ENCODE results near the gene ESCO1. TPM values are rescaled to one million over a fixed set of nuclear protein-coding genes. Genes with fewer than 3 reads are reported as not detected.
"Not testable (repeated sequence)": the region's sequence is repeated elsewhere in the genome, so short reads cannot be mapped to it uniquely, and the experiment has no call there.

The ESCO1 gene
- total and polyA plus RNA-seq, 10 donors, result 13.5 to 35.0 (median 19.9) TPM

DNA sequence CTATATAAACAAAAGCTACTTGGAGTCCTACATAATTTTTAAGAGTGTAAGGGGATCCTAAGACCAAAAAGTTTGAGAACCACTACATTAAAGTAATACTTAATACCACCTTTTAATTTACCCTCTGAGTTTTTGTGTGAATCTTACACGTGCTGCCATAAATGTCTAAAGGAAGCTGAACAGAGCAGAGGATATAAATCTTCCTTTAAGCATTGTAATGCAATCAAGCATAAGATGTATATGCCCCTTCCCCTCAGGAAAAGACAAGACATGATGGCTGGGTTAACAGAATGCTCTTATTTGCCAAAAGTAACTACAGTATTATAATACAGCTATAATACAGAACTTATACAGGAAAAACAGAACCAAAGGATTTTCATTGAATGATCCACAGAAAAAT lies 2.9 kb downstream of the ESCO1 start:
- WGBS, 5 donors, result 23 to 46% (median 37%) methylated on average over 1 of the region's 1 CpG
- intact Hi-C loops (cut with DNase I; ENCODE audit: low total_unique reads), result no loop called here
- Histone ChIP-seq H3K4me3 (no peak overlapping the region), H3K4me1 (peaks cover 10 to 65% (median 50%) of the 10 kb centered on the region in 6 donors), H3K27me3 (replicated peaks in 1 of 7) (no peaks in the 10 kb centered on the region), H3K36me3 (peaks cover 0 to under 1% (median 0%) of the 10 kb centered on the region in 6 donors), H3K27ac (no peak overlapping the region), H3K9me3 (no peaks in the 10 kb centered on the region)
- no peak for TF ChIP-seq POLR2AphosphoS5 (IDR thresholded peaks at IDR 0.05)
- no peak for TF ChIP-seq POLR2A (IDR thresholded peaks at IDR 0.05)
- TF ChIP-seq, protein P1, sequence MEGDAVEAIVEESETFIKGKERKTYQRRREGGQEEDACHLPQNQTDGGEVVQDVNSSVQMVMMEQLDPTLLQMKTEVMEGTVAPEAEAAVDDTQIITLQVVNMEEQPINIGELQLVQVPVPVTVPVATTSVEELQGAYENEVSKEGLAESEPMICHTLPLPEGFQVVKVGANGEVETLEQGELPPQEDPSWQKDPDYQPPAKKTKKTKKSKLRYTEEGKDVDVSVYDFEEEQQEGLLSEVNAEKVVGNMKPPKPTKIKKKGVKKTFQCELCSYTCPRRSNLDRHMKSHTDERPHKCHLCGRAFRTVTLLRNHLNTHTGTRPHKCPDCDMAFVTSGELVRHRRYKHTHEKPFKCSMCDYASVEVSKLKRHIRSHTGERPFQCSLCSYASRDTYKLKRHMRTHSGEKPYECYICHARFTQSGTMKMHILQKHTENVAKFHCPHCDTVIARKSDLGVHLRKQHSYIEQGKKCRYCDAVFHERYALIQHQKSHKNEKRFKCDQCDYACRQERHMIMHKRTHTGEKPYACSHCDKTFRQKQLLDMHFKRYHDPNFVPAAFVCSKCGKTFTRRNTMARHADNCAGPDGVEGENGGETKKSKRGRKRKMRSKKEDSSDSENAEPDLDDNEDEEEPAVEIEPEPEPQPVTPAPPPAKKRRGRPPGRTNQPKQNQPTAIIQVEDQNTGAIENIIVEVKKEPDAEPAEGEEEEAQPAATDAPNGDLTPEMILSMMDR (IDR thresholded peaks at IDR 0.05 in 8 of 11, conservative IDR thresholded peaks at IDR 0.05 in 3 of 11), result no peak
- DNase-seq, result no peak

- 81 to 96% (median 85%) methylated on average over 3 to 7 of the region's 7 CpGs for WGBS, 5 donors
- H3K9me3 ChIP-seq, result no peaks in the 10 kb centered on the region
- no peaks in the 10 kb centered on the region for H3K27me3 ChIP-seq (replicated peaks in 1 of 7)
- no peak overlapping the region for H3K27ac ChIP-seq
- peaks cover 0 to 18% (median 0%) of the 10 kb centered on the region in 6 donors for H3K36me3 ChIP-seq
- H3K4me3 ChIP-seq, result no peak overlapping the region
- TF ChIP-seq POLR2A (IDR thresholded peaks at IDR 0.05) (no peak), POLR2AphosphoS5 (IDR thresholded peaks at IDR 0.05) (no peak)
- TF ChIP-seq, protein P1 (IDR thresholded peaks at IDR 0.05 in 8 of 11, conservative IDR thresholded peaks at IDR 0.05 in 3 of 11), result no peak
- H3K4me1 ChIP-seq, result peaks cover 3 to 43% (median 23%) of the 10 kb centered on the region in 6 donors
- DNase-seq, result no peak
- intact Hi-C loops (cut with DNase I; ENCODE audit: low total_unique reads), result no loop called here
These were observed 6.8 kb downstream of the ESCO1 start for GRCh38 chr18:21593540-21594257.

GRCh38 chr18:21592361-21592760 lies 8.1 kb downstream of the ESCO1 start:
- H3K9me3 ChIP-seq; H3K4me3 ChIP-seq; H3K27ac ChIP-seq; H3K27me3 ChIP-seq (replicated peaks in 1 of 7); DNase-seq; intact Hi-C loops (cut with DNase I; ENCODE audit: low total_unique reads): not testable (repeated sequence)
- Histone ChIP-seq H3K4me1 (peaks cover 0 to 30% (median 10%) of the 10 kb centered on the region in 6 donors), H3K36me3 (peaks cover 0 to 18% (median 0%) of the 10 kb centered on the region in 6 donors)
- 95 to 100% (median 97%) methylated on average over 12 to 23 of the region's 33 CpGs; no CpG with 5 or more reads in 1 of the 5 donors for WGBS, 5 donors

DNA sequence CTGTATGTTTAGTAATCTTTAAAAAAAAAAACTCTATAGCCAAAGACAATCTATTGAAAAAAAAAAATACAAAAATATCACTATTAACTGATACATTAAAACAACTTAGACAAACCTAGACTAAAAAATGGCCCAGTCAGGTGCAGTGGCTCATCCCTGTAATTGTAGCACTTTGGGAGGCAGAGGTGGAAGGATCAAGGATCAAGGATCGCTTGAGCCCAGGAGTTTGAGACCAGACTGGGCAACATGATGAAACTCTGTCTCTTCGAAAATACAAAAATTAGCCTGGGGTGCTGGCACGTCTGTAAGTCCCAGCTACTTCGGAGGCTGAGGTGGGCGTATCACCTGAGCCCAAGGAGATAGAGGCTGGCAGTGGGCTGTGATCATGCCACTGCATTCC lies 16.1 kb downstream of the ESCO1 start:
- intact Hi-C loops (cut with DNase I; ENCODE audit: low total_unique reads), result no loop called here
- WGBS, 5 donors, result 93 to 97% (median 95%) methylated on average over 5 of the region's 5 CpGs
- TF ChIP-seq POLR2AphosphoS5 (IDR thresholded peaks at IDR 0.05) (no peak), POLR2A (IDR thresholded peaks at IDR 0.05) (no peak)
- TF ChIP-seq, protein P1 (IDR thresholded peaks at IDR 0.05 in 8 of 11, conservative IDR thresholded peaks at IDR 0.05 in 3 of 11), result no peak
- DNase-seq, result no peak
- Histone ChIP-seq H3K4me1 (no peaks in the 10 kb centered on the region), H3K36me3 (peaks cover 0 to 45% (median 15%) of the 10 kb centered on the region in 6 donors), H3K27ac (no peak overlapping the region), H3K9me3 (peaks cover 0 to 4% (median 0%) of the 10 kb centered on the region in 8 donors), H3K27me3 (replicated peaks in 1 of 7) (no peaks in the 10 kb centered on the region), H3K4me3 (no peak overlapping the region)

Data from spleen (tissue), 11 donors.